Astrocyte (in vitro differentiated cells and primary cell): ENCODE data around the gene UMODL1. TPM values are rescaled to one million over a fixed set of nuclear protein-coding genes. Genes with fewer than 3 reads are reported as not detected.

Experiments
- DNase-seq: peaks from one replicate; pipeline ENCODE4 v3.0.0-alpha.2; 2010; ENCODE audit warnings: low read depth
- FAIRE-seq: peaks from 2 replicates; lab custom pipeline; 2011; peaks lifted over from hg19 to GRCh38; lab: Jason Lieb, UNC
- H2AFZ ChIP-seq: 2 replicates; pipeline ENCODE4 v1.6.0; 2012; ENCODE audit warnings: low read depth, low read length, inconsistent platforms
- H3K27ac ChIP-seq: 2 replicates; pipeline ENCODE4 v1.5.1; 2011; ENCODE audit warnings: low read depth, low read length, inconsistent platforms
- H3K27me3 ChIP-seq: 2 replicates; pipeline ENCODE4 v1.6.0; 2011; ENCODE audit warnings: low read length, inconsistent platforms; ENCODE audit not compliant: insufficient read depth
- H3K36me3 ChIP-seq: 2 replicates; pipeline ENCODE4 v1.5.1; 2011; ENCODE audit warnings: low read length, inconsistent platforms; ENCODE audit not compliant: insufficient read depth
- H3K4me1 ChIP-seq: 2 replicates; pipeline ENCODE4 v1.5.1; 2011; ENCODE audit warnings: low read length, inconsistent platforms; ENCODE audit not compliant: insufficient read depth
- H3K4me2 ChIP-seq: 2 replicates; pipeline ENCODE4 v1.6.0; 2012; ENCODE audit warnings: low read length, inconsistent platforms
- H3K4me3 ChIP-seq: 2 replicates; pipeline ENCODE4 v1.5.1; 2011; ENCODE audit warnings: low read depth, mild to moderate bottlenecking, low read length, inconsistent platforms; ENCODE audit not compliant: insufficient read depth
- H3K79me2 ChIP-seq: 2 replicates; pipeline ENCODE4 v1.6.0; 2012; ENCODE audit warnings: mild to moderate bottlenecking, low read length, inconsistent platforms; ENCODE audit not compliant: insufficient read depth
- H3K9ac ChIP-seq: 2 replicates; pipeline ENCODE4 v1.6.0; 2012; ENCODE audit warnings: mild to moderate bottlenecking, low read length, inconsistent platforms
- H3K9me3 ChIP-seq: 2 replicates; pipeline ENCODE4 v1.5.1; 2012; ENCODE audit warnings: low read depth, mild to moderate bottlenecking, low read length, inconsistent platforms; ENCODE audit not compliant: insufficient read depth
- H4K20me1 ChIP-seq: 2 replicates; pipeline ENCODE4 v1.6.0; 2012; ENCODE audit warnings: low read length, inconsistent platforms; ENCODE audit not compliant: insufficient read depth
- H3K27ac Mint-ChIP-seq: one replicate; pipeline ENCODE4 v1.8.0; 2021; ENCODE audit warnings: mild to moderate bottlenecking, mixed read lengths; ENCODE audit not compliant: unreplicated experiment
- H3K27me3 Mint-ChIP-seq: one replicate; pipeline ENCODE4 v1.8.0; 2021; ENCODE audit warnings: low read depth, mixed read lengths; ENCODE audit not compliant: unreplicated experiment
- H3K36me3 Mint-ChIP-seq: one replicate; pipeline ENCODE4 v1.8.0; 2021; ENCODE audit warnings: low read depth, mixed read lengths; ENCODE audit not compliant: unreplicated experiment
- H3K4me1 Mint-ChIP-seq: one replicate; pipeline ENCODE4 v1.8.0; 2021; ENCODE audit warnings: low read depth, mixed read lengths; ENCODE audit not compliant: unreplicated experiment
- H3K4me3 Mint-ChIP-seq: one replicate; pipeline ENCODE4 v1.8.0; 2021; ENCODE audit warnings: mild to moderate bottlenecking, moderate library complexity, mixed read lengths; ENCODE audit not compliant: unreplicated experiment
- H3K9me3 Mint-ChIP-seq: one replicate; pipeline ENCODE4 v1.8.0; 2021; ENCODE audit warnings: mild to moderate bottlenecking, mixed read lengths; ENCODE audit not compliant: unreplicated experiment
- CTCF ChIP-seq: IDR thresholded peaks from 2 replicates; pipeline ENCODE4 v1.5.1; 2011; ENCODE audit warnings: low read depth, mild to moderate bottlenecking, inconsistent platforms, low read length, moderate library complexity; ENCODE audit not compliant: insufficient read depth
- EZH2 ChIP-seq: IDR thresholded peaks from 2 replicates; pipeline ENCODE4 v1.6.1; 2012; ENCODE audit warnings: mild to moderate bottlenecking, low read length, inconsistent platforms; ENCODE audit not compliant: insufficient read depth
- total RNA-seq: library from RNA; stranded (reverse); gene quantifications from 2 replicates; pipeline ENCODE4 v1.2.1, GENCODE V29; 2021

The UMODL1 gene
- total RNA-seq, 1 donor from 2014 or later = not detected

- H3K9me3 ChIP-seq = no peaks in the 10 kb centered on the region
- H2AFZ ChIP-seq = no peak overlapping the region
- no peak for DNase-seq
- FAIRE-seq = no peak
- no peaks in the 10 kb centered on the region for H4K20me1 ChIP-seq
- H3K79me2 ChIP-seq = no peaks in the 10 kb centered on the region
- Mint-ChIP-seq H3K4me1 (peaks cover 2% of the 10 kb centered on the region), H3K4me3 (no peak overlapping the region), H3K36me3 (peaks cover 2% of the 10 kb centered on the region), H3K27me3 (peaks cover 4% of the 10 kb centered on the region), H3K9me3 (peaks cover 4% of the 10 kb centered on the region), H3K27ac (no peak overlapping the region)
- H3K27me3 ChIP-seq = peaks cover 6% of the 10 kb centered on the region
- H3K9ac ChIP-seq = no peak overlapping the region
- TF ChIP-seq CTCF = no peak
- no peaks in the 10 kb centered on the region for H3K4me1 ChIP-seq
- H3K36me3 ChIP-seq = no peaks in the 10 kb centered on the region
- no peak overlapping the region for H3K4me2 ChIP-seq
- no peak overlapping the region for H3K4me3 ChIP-seq
- H3K27ac ChIP-seq = no peak overlapping the region
Observed at GRCh38 chr21:42182713-42183371, 111.7 kb downstream of the UMODL1 start.

GRCh38 chr21:42183374-42184266 is 112.5 kb downstream of the UMODL1 start:
- Histone ChIP-seq H3K79me2 (no peaks in the 10 kb centered on the region), H3K27me3 (peaks cover 2% of the 10 kb centered on the region), H3K9me3 (no peaks in the 10 kb centered on the region), H3K9ac (no peak overlapping the region), H3K4me1 (no peaks in the 10 kb centered on the region), H2AFZ (no peak overlapping the region), H3K4me3 (no peak overlapping the region), H4K20me1 (no peaks in the 10 kb centered on the region), H3K27ac (no peak overlapping the region), H3K36me3 (no peaks in the 10 kb centered on the region), H3K4me2 (no peak overlapping the region)
- FAIRE-seq = no peak
- Mint-ChIP-seq H3K27ac (no peak overlapping the region), H3K27me3 (peaks cover under 1% of the 10 kb centered on the region), H3K4me3 (no peak overlapping the region), H3K36me3 (peaks cover 2% of the 10 kb centered on the region), H3K4me1 (peaks cover 9% of the 10 kb centered on the region), H3K9me3 (peaks cover 4% of the 10 kb centered on the region)
- TF ChIP-seq CTCF (no peak), EZH2 (no peak)
- no peak for DNase-seq
